Ovary (tissue), 9 donors: ENCODE measurements around the gene SAE1. TPM values are rescaled to one million over a fixed set of nuclear protein-coding genes. Genes with fewer than 3 reads are reported as not detected.

Source experiments
- DNase-seq, 5 donors: peaks; one replicate each; pipeline ENCODE4 v3.0.0-alpha.2; 2019 to 2020
- H3K27ac ChIP-seq, 2 donors: fragments of 200-600 bp; one replicate each; pipeline versions ENCODE4 v1.5.1 to v1.8.0; 2019 to 2022
- H3K27me3 ChIP-seq: fragments of 200-600 bp; one replicate; pipeline ENCODE4 v1.8.0; 2022
- H3K36me3 ChIP-seq: fragments of 200-600 bp; sonication (generic); one replicate; pipeline ENCODE4 v1.5.1; 2019
- H3K4me1 ChIP-seq: one replicate; pipeline ENCODE4 v1.8.1; 2013; ENCODE audit warnings: mild to moderate bottlenecking, moderate library complexity; ENCODE audit not compliant: insufficient read depth
- H3K4me3 ChIP-seq: fragments of 200-600 bp; sonication (generic); one replicate; pipeline ENCODE4 v1.5.1; 2017
- H3K9me3 ChIP-seq, 2 donors: fragments of 200-600 bp in 1 of 2; sonication (generic) in 1 of 2; one replicate each; pipeline versions ENCODE4 v1.5.1 to v1.8.1; 2013 to 2019; ENCODE audit warnings: mild to moderate bottlenecking in 1 of 2, moderate library complexity in 1 of 2
- CTCF ChIP-seq, 3 donors: fragments of 450-650 bp in 2 of 3; fragments of 200-600 bp in 1 of 3; IDR thresholded peaks; one replicate each; pipeline versions ENCODE4 v1.5.1 to v1.8.0; 2016 to 2022; ENCODE audit warnings: antibody characterized with exemption in 3 of 3, mild to moderate bottlenecking in 1 of 3
- EP300 ChIP-seq: sonication (generic); formaldehyde crosslinking; IDR thresholded peaks from one replicate; pipeline ENCODE4 v1.6.1; 2017; ENCODE audit warnings: antibody characterized with exemption
- POLR2A ChIP-seq: fragments of 450-650 bp; IDR thresholded peaks from one replicate; pipeline ENCODE4 v1.6.1; 2017; ENCODE audit warnings: antibody characterized with exemption, mild to moderate bottlenecking, moderate library complexity
- WGBS, 3 donors: extraction: QIAGEN DNeasy Blood & Tissue Kit in 1 of 3; methylation state at CpG; one replicate each; pipeline versions ENCODE4 v1.1.5 to v1.1.7; 2013 to 2017; 5-methylcytosine and 5-hydroxymethylcytosine counted together
- intact Hi-C, 4 donors: fragments of 100-400 bp; cut with DNase I; formaldehyde crosslinking; loops; one replicate each; pipeline versions ENCODE4 v1.11.0 to v1.15.1; 2022 to 2023
- polyA plus RNA-seq, 2 donors: library from polyadenylated mRNA; stranded (reverse); fragments of 200-250 nt in 1 of 2; fragments of 350-450 nt in 1 of 2; fragmentation: Illumina TruSeq in 1 of 2; extraction: RNeasy Lipid Tissue Mini Kit (QIAGEN cat#74804) in 1 of 2; gene quantifications; one replicate each; pipeline ENCODE4 v1.2.3, GENCODE V29; 2013 to 2014
- total RNA-seq, 7 donors: library from RNA; depleted of rRNA in 2 of 7; stranded (reverse); fragments of >200 nt in 2 of 7; fragmentation: NEBNext Ultra II Directional in 3 of 7; extraction: Animal tissue kit (Norgen Biotek cat#: 25700) in 3 of 7; gene quantifications; one replicate each; pipeline versions ENCODE4 v1.1.0 to v1.2.4, GENCODE V29; 2016 to 2023
- donor health status: DM: no; HTN: no; CAD: no; lungs with moderate emphysema.
- donor health status: DM: no; HTN: no; CAD: no.
- donor health status: Bipolar disorder and iron deficiency.
- donor health status: DM: yes; HTN: yes; CAD: no.
- donor health status: DM: no; HTN: no; CAD: no.
- donor health status: DM: yes; HTN: yes; CAD: no.

Gene SAE1
- total and polyA plus RNA-seq, 9 donors, result 25.5 to 138 (median 55.6) TPM

GRCh38 chr19:47107202-47107952, 23.3 kb upstream of the SAE1 start:
- TF ChIP-seq EP300 (no peak), CTCF (IDR thresholded peaks at IDR 0.05) (no peak), POLR2A (no peak)
- DNase-seq, result no peak
- H3K36me3 ChIP-seq, result no peaks in the 10 kb centered on the region
- no peak overlapping the region for H3K4me3 ChIP-seq
- WGBS, 3 donors, result 53 to 64% (median 58%) methylated on average over 9 of the region's 9 CpGs
- H3K9me3 ChIP-seq, result no peaks in the 10 kb centered on the region
- intact Hi-C loops, result no loop called here
- no peak overlapping the region for H3K27ac ChIP-seq
- peaks cover 2% of the 10 kb centered on the region for H3K4me1 ChIP-seq
- no peaks in the 10 kb centered on the region for H3K27me3 ChIP-seq

GRCh38 chr19:47107953-47108746, 22.5 kb upstream of the SAE1 start:
- no peak for DNase-seq
- no peak overlapping the region for H3K27ac ChIP-seq
- H3K36me3 ChIP-seq, result no peaks in the 10 kb centered on the region
- 85 to 89% (median 87%) methylated on average over 9 of the region's 9 CpGs for WGBS, 3 donors
- H3K9me3 ChIP-seq, result no peaks in the 10 kb centered on the region
- H3K27me3 ChIP-seq, result no peaks in the 10 kb centered on the region
- intact Hi-C loops, result no loop called here
- TF ChIP-seq EP300, result no peak
- TF ChIP-seq CTCF (IDR thresholded peaks at IDR 0.05), result no peak
- no peak for TF ChIP-seq POLR2A
- H3K4me3 ChIP-seq, result no peak overlapping the region
- peaks cover 2% of the 10 kb centered on the region for H3K4me1 ChIP-seq

- intact Hi-C loops, result no loop called here
- WGBS, 3 donors, result 19 to 35% (median 19%) methylated on average over 2 of the region's 2 CpGs
- no peaks in the 10 kb centered on the region for H3K9me3 ChIP-seq
- H3K36me3 ChIP-seq, result no peaks in the 10 kb centered on the region
- TF ChIP-seq POLR2A, result no peak
- no peak for TF ChIP-seq CTCF (IDR thresholded peaks at IDR 0.05)
- no peak for TF ChIP-seq EP300
- peak overlapping the region in 1 of 2 donors; percentile 99 for H3K27ac ChIP-seq
- H3K4me1 ChIP-seq, result peaks cover 2% of the 10 kb centered on the region
- H3K27me3 ChIP-seq, result no peaks in the 10 kb centered on the region
- DNase-seq, result no peak
- H3K4me3 ChIP-seq, result no peak overlapping the region
These were observed 21.5 kb upstream of the SAE1 start for GRCh38 chr19:47109177-47109540.

DNA sequence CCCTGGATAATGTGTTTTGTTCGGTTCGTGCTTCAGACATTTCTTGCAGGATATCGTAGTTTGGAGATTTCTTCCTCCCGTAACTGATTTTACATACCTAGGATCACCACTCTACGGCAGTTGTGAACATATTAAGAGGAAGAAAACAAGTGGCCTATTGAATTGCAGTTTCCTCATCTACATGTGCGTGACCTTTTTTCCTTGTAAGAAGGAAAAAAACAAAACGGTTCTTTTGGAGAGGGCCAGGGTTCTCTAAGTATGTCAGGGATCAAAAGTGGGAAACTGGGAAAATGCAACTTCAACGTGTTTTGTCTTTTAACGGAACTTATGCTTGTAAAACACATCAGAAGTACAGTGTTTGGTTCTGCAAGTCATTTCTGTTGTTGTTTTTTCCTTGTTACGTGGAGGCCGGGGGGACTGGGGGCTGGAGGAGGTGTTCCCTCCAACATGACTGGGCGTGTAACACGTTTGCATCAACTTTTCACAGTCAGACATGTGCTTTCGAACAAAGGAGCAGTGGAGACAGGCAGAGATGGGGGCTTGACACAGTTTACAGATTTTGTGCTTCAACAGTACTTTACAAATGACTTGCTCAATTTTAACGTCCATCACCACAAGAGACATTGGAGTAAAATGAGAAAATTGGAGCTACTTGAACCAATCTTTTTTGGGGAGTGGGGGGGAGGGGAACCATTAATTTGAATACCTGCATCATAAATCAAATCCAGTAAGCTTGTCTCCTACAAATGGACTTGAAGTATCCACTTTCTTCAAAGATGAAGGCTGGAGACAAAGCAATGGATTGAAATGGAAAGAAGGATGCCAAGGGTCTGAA, 20.9 kb upstream of the SAE1 start:
- Histone ChIP-seq H3K27ac (peak overlapping the region; percentile 99 to 100), H3K36me3 (no peaks in the 10 kb centered on the region), H3K4me1 (peaks cover 2% of the 10 kb centered on the region), H3K4me3 (peak overlapping the region; percentile 69), H3K9me3 (no peaks in the 10 kb centered on the region), H3K27me3 (no peaks in the 10 kb centered on the region)
- intact Hi-C loops, result loop anchor here in 2 of 4 donors (10.0 kb wide), 1 partner anchor 255 kb away; the partner anchor contains the start of gene AP2S1 (in 2 of the 2)
- no peak for TF ChIP-seq POLR2A
- no peak for TF ChIP-seq EP300
- no peak for TF ChIP-seq CTCF (IDR thresholded peaks at IDR 0.05)
- no peak for DNase-seq
- whole genome bisulfite sequencing, 3 donors, result 9 to 20% (median 11%) methylated on average over 15 of the region's 15 CpGs
